ENCODE data around the gene RECQL5. TPM values are rescaled to one million over a fixed set of nuclear protein-coding genes. Genes with fewer than 3 reads are reported as not detected.
"Not testable (repeated sequence)": the region's sequence is repeated elsewhere in the genome, so short reads cannot be mapped to it uniquely, and the experiment has no call there.

RECQL5 gene
- total RNA-seq, 1 donor from 2014 or later, result 16.2 TPM

DNA sequence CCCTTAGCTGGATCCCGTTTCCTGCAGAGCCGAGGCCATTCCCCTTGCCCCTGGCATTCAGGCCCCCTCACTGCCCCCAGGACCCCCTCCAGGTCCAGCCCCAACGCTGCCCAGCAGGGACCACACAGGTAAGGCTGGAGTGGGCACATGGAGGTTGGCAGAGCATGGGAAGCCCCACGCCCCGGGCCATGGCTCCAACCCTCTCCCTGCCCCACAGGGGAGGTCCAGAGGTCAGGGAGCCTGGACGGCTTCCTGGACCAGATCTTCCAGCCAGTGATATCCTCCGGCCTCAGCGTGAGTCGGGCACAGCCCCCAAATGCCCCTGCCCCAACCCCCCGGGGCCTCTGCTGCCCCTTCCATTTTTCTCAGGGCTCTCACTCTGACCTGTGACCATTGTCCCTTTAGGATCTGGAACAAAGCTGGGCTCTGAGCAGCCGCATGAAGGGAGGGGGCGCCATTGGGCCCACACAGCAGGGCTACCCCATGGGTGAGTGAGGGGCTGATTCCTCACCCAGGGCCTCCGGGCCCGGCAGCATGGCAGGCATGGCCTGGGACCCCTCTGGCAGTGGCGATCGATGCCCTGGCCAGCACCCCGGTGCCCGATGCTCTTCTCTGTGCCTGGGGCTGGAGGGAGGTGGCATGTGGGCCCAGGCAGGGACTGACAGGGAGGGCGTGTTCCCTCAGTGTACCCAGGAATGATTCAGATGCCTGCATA is 52.2 kb downstream of the RECQL5 start:
- no peak for DNase-seq

GRCh38 chr17:75614006-75614405 is 52.9 kb downstream of the RECQL5 start:
- DNase-seq, result no peak

DNA sequence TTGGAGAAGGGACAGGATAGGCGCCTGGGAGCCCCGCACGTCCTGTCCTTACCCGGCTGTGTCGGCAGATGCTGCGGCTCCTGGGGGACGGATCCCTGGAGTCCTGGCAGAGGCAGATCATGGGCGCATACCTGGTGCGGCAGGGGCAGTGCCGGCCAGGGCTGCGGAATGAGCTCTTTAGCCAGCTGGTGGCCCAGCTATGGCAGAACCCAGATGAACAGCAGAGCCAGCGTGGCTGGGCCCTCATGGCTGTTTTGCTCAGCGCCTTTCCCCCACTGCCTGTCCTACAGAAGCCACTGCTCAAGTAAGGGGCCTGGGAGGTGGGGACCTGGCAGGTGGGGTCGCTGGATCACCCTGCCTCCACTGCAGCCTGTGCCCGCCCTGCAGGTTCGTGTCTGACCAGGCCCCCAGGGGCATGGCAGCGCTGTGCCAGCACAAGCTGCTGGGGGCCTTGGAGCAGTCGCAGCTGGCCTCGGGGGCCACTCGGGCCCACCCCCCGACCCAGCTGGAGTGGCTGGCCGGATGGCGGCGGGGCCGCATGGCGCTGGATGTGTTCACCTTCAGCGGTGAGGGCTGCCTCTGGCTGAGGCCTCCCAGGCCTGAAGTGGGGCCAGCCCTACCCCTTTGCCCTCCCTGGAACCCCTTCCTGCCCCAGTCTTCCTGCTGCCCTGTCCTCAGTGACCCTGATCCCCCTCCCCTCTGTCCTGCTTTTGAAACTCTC is 53.9 kb downstream of the RECQL5 start:
- no peak for DNase-seq

GRCh38 chr17:75611851-75612429 is 55.0 kb downstream of the RECQL5 start:
- DNase-seq, result no peak

DNA sequence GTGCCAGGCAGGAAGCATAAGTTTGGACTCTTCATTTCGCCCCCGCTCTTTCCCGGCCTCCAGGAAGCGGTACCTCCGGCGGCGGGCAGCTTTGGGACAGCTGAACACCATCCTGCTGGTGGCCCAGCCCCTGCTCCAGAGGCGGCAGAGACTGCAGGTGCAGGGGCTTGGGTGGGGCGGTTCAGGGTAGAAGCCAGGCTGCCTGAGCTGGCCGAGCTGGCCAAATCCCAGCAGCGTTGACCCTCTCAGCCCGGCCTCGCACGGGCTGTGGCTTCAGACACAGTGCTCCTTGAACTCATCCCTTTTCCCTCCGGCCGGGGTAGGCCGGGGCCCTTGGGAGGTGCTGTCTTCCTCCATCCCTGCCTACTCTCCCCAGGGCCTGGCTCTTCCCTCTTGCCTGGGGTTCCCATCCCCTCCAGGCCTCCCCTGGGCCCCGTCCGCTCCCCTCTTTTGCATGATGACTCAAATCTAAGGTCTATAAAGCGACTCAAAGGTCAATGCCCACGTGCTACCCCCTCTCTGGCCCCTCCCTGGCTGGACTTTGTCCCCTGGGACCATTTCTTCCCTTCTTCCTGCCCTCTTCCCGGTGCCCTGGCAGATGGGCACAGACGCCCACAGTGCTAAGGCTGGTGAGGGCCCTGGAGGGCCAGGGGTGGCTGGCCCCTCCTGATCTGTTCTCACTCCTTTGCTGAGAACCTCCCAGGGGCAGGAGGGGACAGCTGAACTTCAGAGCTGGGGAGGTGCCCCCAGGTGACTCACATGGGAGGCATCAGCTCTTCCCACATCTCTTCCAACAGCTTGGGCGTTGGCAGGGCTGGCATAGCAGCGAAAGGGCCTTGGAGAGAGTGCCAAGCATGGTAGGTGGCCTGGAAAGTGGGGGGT is 56.6 kb downstream of the RECQL5 start:
- DNase-seq, result no peak

DNA sequence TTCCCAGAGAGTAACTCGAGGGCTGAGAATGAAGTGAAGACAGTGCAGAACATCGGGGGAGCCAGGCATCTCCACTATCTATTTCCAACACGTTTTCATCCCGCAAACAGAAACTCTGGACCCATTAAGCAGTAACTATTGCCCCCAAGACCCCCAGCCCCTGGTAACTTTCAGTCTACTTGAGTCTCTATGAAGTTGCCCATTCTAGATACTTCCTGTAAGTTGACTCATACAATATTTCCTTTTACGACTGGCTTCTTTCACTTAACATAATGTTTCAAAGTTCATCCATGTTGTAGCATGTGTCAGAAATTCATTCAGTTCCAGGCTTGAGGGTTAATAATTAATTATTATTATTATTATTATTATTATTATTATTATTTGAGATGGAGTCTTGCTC is 59.9 kb downstream of the RECQL5 start:
- no peak for DNase-seq

- DNase-seq, result no peak
Measured at GRCh38 chr17:75605790-75606189, 61.2 kb downstream of the RECQL5 start.

- DNase-seq, result no peak
Measured at GRCh38 chr17:75604034-75604695, 62.8 kb downstream of the RECQL5 start.

- DNase-seq, result no peak
Measured at GRCh38 chr17:75603123-75603522, 63.8 kb downstream of the RECQL5 start.

- DNase-seq, result no peak
Measured at GRCh38 chr17:75602644-75603043, 64.3 kb downstream of the RECQL5 start.

DNA sequence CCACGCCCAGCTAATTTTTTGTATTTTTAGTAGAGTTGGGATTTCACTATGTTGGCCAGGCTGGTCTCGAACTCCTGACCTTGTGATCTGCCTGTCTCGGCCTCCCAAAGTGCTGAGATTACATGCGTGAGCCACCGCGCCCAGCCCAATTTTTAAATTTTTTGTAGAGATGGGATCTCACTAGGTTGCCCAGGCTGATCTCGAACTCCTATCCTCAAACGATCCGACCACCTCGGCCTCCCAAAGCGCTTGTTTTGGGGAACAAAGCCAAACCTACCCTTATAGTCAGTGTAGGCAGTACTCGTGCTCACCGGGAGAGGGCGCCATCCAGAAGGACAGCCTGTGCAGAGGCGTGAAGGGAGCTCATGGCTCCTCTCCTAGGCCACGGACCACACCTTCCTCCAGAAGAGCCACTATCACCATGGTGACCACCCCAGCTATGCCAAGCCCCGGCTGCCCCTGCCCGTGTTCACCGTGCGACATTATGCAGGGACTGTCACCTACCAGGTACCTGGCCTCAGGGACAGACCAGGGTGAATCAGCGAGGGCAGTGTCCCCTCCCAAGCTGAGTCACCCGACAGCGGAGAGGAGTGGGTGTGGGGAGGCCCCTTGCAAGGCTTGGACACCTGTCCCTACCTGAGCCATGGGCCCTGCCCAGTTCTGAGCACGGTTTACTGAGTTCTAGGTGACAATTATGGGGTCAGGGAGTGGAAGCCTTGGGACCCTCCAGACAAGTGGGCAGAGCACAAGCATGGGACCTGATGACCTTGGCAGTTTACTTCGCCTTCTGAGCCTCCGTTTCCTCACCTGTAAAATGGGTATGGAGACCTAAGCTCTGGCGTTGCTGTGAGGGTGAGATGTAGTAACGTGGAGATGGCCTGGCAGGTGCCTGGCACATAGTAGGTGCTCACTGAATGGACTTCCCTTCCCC is 65.6 kb downstream of the RECQL5 start:
- peak; percentile 60 for DNase-seq

DNA sequence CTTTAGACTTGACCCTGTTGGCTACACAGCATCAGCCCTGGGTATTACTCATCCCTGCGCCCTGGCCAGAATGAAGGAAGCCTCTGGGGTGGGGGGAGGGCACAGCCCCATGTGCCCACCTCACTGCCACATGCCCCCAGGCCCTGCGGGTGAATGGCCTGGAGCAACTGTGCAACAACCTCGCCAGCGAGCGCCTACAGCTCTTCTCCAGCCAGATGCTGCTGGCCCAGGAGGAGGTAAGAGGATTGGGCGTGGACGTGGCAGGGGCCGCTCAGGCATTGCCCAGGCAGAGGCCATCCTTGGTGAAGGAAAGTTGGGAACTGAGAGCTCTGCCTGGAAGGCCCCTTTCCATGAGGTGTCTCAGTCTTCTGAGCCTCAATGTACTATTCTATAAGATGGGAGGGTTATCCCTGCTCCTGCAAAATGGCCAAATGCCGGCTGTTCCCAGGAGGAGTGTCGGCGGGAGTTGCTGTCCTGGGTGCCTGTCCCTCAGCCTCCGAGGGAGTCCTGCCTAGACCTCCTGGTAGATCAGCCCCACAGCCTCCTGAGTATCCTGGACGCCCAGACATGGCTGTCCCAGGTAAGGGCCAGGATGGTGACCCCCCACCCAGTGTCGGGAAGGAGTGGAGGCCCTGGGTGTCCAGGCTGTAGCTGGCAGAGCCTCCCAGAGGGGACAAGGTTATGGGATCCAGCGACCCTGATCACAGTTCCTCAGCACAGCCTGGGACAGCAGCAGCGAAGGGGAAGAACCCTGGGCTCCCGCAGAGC is 70.5 kb downstream of the RECQL5 start:
- DNase-seq, result no peak

GRCh38 chr17:75595920-75596313 is 71.0 kb downstream of the RECQL5 start:
- no peak for DNase-seq

DNA sequence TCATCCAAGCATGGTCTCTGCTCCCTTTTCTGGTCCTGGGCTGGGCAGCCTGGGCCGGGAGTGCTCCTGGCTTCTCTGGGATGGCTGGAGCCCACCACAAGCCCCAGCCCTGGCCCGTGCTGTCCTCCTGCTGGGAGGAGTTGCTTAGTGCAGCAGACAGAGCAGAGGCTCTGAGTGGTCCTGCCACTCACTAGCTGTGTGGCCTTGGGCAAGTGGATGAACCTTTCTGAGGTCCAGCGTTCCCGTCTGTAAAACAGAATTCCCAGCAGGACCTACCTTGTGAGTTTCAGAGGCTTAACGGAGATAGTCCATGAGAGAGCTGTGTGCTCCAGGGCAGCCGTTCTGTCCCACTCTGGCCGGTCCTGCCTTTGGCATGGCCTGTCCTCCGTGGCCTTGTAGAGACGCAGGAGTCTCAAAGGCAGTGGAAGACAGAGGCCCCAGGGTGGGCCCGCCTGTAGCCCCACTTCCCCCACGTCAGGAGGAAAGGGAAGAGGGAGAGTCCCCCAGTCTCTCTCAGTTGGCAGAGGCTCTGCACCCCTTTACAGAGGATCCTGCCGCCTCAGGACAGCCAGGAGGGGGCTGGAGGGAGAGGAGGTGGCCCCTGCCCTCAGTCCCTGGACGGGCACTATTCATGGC is 71.6 kb downstream of the RECQL5 start:
- DNase-seq, result no peak

- no peak for DNase-seq
Measured at GRCh38 chr17:75594499-75595283, 72.3 kb downstream of the RECQL5 start.

DNA sequence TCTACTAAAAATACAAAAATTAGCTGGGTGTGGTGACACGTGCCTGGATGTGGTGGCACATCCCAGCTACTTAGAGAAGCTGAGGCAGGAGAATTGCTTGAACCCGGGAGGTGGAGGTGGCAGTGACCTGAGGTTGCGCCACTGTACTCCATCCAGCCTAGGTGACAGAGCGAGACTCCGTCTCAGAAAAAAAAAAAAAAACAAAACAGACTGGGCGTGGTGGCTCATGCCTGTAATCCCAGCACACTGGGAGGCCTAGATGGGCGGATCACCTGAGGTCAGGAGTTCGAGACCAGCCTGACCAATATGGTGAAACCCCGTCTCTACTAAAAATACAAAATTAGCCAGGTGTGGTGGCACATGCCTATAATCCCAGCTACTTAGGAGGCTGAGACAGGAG is 73.5 kb downstream of the RECQL5 start:
- DNase-seq, result not testable (repeated sequence)

DNA sequence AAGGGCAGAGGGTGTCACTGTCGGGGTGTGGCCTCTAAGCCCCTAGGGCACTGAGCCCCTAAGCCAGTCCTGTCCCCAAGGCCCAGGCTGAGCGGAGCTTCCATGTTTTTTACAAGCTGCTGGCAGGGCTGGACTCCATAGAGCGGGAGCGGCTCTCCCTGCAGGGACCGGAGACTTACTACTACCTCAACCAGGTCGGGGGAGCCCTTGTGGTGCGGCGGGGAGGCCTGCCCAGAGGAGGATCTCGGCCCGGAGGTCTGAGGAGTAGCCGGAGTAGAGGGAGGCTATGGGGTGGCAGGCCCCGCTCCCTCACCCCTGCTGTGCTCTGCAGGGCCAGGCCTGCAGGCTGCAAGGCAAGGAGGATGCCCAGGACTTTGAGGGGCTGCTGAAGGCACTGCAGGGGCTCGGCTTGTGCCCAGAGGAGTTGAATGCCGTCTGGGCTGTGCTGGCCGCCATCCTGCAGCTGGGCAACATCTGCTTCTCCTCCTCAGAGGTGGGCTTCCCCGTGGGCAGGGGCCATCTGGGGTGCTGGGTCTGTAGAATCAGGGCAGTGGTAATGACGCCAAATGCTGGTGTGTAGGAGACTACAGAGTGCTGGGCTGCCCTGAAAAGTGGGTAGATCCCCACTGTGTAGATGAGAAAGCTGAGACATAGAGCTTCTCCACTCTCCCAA is 74.5 kb downstream of the RECQL5 start:
- DNase-seq, result no peak

DNA sequence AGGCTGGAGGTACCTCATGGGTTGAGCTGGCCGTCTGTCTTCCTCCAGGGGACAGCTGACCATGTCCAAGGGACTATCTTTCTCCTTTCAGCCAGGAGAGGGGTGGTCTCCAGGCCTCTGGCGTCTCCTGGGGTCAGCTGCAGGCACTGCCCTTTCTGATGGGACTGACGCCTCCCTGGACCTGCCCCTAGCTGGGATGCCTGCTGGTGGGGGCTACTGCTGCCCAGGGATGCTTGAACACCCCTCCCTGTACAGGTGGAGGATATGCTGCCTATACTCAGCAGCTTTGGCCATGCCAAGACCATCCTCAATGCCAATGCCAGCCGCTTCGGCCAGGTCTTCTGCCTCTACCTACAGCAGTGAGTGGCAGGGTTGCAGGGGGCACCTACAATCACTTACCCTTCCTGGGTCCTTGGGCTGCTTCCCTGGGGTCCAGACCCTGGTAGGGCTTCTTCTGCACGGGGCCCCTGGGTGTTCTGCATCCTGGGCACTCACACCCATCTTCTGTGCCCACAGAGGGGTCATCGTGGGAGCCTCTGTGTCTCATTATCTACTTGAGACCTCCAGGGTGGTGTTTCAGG is 75.1 kb downstream of the RECQL5 start:
- DNase-seq, result no peak

Data from dermis blood vessel endothelial cell (primary cell).